NCI-H1092 (cell line): ENCODE measurements around the gene UQCC2.

Source experiments
- DNase-seq: peaks from one replicate; lab custom pipeline; 2025; lab: John Stamatoyannopoulos, UW

The UQCC2 gene

GRCh38 chr6:33675968-33676367, 35.5 kb downstream of the UQCC2 start:
- DNase-seq, result no peak

GRCh38 chr6:33673851-33674250, 37.6 kb downstream of the UQCC2 start:
- DNase-seq, result no peak

GRCh38 chr6:33672808-33673207, 38.7 kb downstream of the UQCC2 start:
- DNase-seq, result no peak

GRCh38 chr6:33671744-33672072, 39.8 kb downstream of the UQCC2 start:
- DNase-seq, result no peak

- no peak for DNase-seq
Measured at GRCh38 chr6:33670971-33671743, 40.3 kb downstream of the UQCC2 start.

- no peak for DNase-seq
Measured at GRCh38 chr6:33670086-33670660, 41.3 kb downstream of the UQCC2 start.

GRCh38 chr6:33668914-33669313, 42.6 kb downstream of the UQCC2 start:
- no peak for DNase-seq

- no peak for DNase-seq
Measured at GRCh38 chr6:33668328-33668727, 43.2 kb downstream of the UQCC2 start.

GRCh38 chr6:33667776-33668175, 43.7 kb downstream of the UQCC2 start:
- no peak for DNase-seq

GRCh38 chr6:33667072-33667471, 44.4 kb downstream of the UQCC2 start:
- DNase-seq, result no peak

- no peak for DNase-seq
Measured at GRCh38 chr6:33665957-33666356, 45.5 kb downstream of the UQCC2 start.

GRCh38 chr6:33664506-33665057, 46.9 kb downstream of the UQCC2 start:
- no peak for DNase-seq

GRCh38 chr6:33663727-33664449, 47.6 kb downstream of the UQCC2 start:
- no peak for DNase-seq

- no peak for DNase-seq
Measured at GRCh38 chr6:33663028-33663427, 48.5 kb downstream of the UQCC2 start.

- no peak for DNase-seq
Measured at GRCh38 chr6:33662318-33662717, 49.2 kb downstream of the UQCC2 start.

GRCh38 chr6:33661106-33661838, 50.2 kb downstream of the UQCC2 start:
- no peak for DNase-seq

- no peak for DNase-seq
Measured at GRCh38 chr6:33659986-33660385, 51.5 kb downstream of the UQCC2 start.

GRCh38 chr6:33658982-33659689, 52.4 kb downstream of the UQCC2 start:
- DNase-seq, result no peak

- DNase-seq, result no peak
Measured at GRCh38 chr6:33656844-33657243, 54.7 kb downstream of the UQCC2 start.

GRCh38 chr6:33654831-33655554, 56.5 kb downstream of the UQCC2 start:
- DNase-seq, result no peak

GRCh38 chr6:33652002-33652401, 59.5 kb downstream of the UQCC2 start:
- DNase-seq, result no peak
